Measurements from ENCODE around the gene SLC17A9.

DNA sequence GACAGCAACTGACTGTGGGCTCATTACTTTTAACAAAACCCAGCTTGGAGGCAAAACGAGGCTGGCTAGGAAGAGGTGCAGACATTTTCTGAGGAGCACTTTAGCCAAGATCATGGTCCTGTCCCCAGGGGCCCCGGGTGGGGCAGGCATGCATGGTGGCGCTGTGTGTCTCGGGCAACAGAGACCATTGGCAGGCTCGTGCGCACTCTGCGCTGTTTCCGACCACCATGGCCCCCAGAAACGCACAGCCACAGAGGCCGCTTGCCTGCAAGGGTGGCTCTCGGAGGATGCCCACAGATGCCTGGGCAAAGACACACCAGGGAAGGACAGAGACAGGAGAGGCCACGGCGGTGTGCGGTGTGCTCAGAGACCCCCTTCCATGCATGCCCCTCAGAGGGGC, 47.5 kb downstream of the SLC17A9 start:
- no peak for TF ChIP-seq EZH2 (IDR thresholded peaks at IDR 0.05; ENCODE audit: insufficient read depth, poor library complexity, severe bottlenecking)
- no peak for TF ChIP-seq EZH2phosphoT487 (IDR thresholded peaks at IDR 0.05; ENCODE audit: insufficient read depth, low read depth)
